ENCODE measurements around the gene TULP3.

TULP3 gene

GRCh38 chr12:2923057-2923456 is 32.4 kb downstream of the TULP3 start (continued):
- TF ChIP-seq SCRT2 (tag by site-specific recombination; IDR thresholded peaks at IDR 0.05) (no peak), HOXC10 (CRISPR knock-in tag; IDR thresholded peaks at IDR 0.05) (no peak), PRDM6 (tag by site-specific recombination; IDR thresholded peaks at IDR 0.05) (no peak)

GRCh38 chr12:2924019-2924418 is 33.3 kb downstream of the TULP3 start:
- peaks cover 39 to 63% of the 10 kb centered on the region in 2 experiments; a peak in 2 of 3 replicates for H3K36me3 ChIP-seq (ENCODE audit: control insufficient read depth in 2 of 2, insufficient read depth in 1 of 2, low read length in 2 of 2)

GRCh38 chr12:2925322-2925995 is 34.8 kb downstream of the TULP3 start:
- Histone ChIP-seq H3K9me3 (ENCODE audit: control insufficient read depth, insufficient read depth, low read depth, low read length) (no peaks in the 10 kb centered on the region), H3K27ac (ENCODE audit: extremely low read depth, low read depth, low read length) (no peak overlapping the region), H3K36me3 (ENCODE audit: control insufficient read depth in 2 of 2, insufficient read depth in 1 of 2, low read length in 2 of 2) (peaks cover 41 to 66% of the 10 kb centered on the region in 2 experiments; a peak in 2 of 3 replicates), H3K4me1 (ENCODE audit: control insufficient read depth, insufficient read depth, low read length) (no peaks in the 10 kb centered on the region), H3K4me3 (ENCODE audit: low read depth, low read length) (no peak overlapping the region)
- CTCF ChIA-PET, result no interaction called here
- POLR2A ChIA-PET, result interaction anchor here (0.9 kb wide), 1 partner anchor 8 kb away, joined by 3 read pairs; no protein-coding TSS in a partner anchor
- TF ChIP-seq SCRT2 (tag by site-specific recombination; IDR thresholded peaks at IDR 0.05) (0 out of 2 replicates have a peak, but pooled peaks have one; percentile 17), HOXD13 (CRISPR knock-in tag; IDR thresholded peaks at IDR 0.05; ENCODE audit: borderline replicate concordance) (no peak), GLIS1 (tag by site-specific recombination; IDR thresholded peaks at IDR 0.05) (no peak)

More at GRCh38 chr12:2924019-2924418, 33.3 kb downstream of the TULP3 start:
- no peaks in the 10 kb centered on the region for H3K4me1 ChIP-seq (ENCODE audit: control insufficient read depth, insufficient read depth, low read length)
- H3K9me3 ChIP-seq (ENCODE audit: control insufficient read depth, insufficient read depth, low read depth, low read length), result no peaks in the 10 kb centered on the region
- TF ChIP-seq BCL11A (tag by site-specific recombination; IDR thresholded peaks at IDR 0.05; ENCODE audit: low read depth), result no peak
- TF ChIP-seq KLF10 (tag by site-specific recombination; IDR thresholded peaks at IDR 0.05), result no peak
- no peak for TF ChIP-seq ZNF830 (tag by site-specific recombination; IDR thresholded peaks at IDR 0.05; ENCODE audit: low read depth)
- TF ChIP-seq ZNF266 (tag by site-specific recombination; IDR thresholded peaks at IDR 0.05; ENCODE audit: low read depth), result no peak
- no peak for TF ChIP-seq MZF1 (tag by site-specific recombination; IDR thresholded peaks at IDR 0.05; ENCODE audit: borderline replicate concordance)
- TF ChIP-seq INSM2 (tag by site-specific recombination; IDR thresholded peaks at IDR 0.05), result no peak
- no peak for TF ChIP-seq HOXD13 (CRISPR knock-in tag; IDR thresholded peaks at IDR 0.05; ENCODE audit: borderline replicate concordance)
- TF ChIP-seq ZNF221 (tag by site-specific recombination; IDR thresholded peaks at IDR 0.05; ENCODE audit: borderline replicate concordance), result no peak
- ChIA-PET POLR2A (no interaction called here), CTCF (interaction anchor here (0.6 kb wide), 1 partner anchor 47 kb away, joined by 3 read pairs; the partner anchor contains the start of genes FOXM1 and RHNO1)
- H3K4me3 ChIP-seq (ENCODE audit: low read depth, low read length), result no peak overlapping the region
- no peak overlapping the region for H3K27ac ChIP-seq (ENCODE audit: extremely low read depth, low read depth, low read length)

- ChIA-PET POLR2A (no interaction called here), CTCF (interaction anchor here (0.9 kb wide), 1 partner anchor 77 kb away, joined by 3 read pairs; no protein-coding TSS in a partner anchor)
- Histone ChIP-seq H3K27ac (ENCODE audit: extremely low read depth, low read depth, low read length) (no peak overlapping the region), H3K4me3 (ENCODE audit: low read depth, low read length) (no peak overlapping the region), H3K36me3 (ENCODE audit: control insufficient read depth in 2 of 2, insufficient read depth in 1 of 2, low read length in 2 of 2) (peaks cover 55 to 68% of the 10 kb centered on the region in 2 experiments), H3K9me3 (ENCODE audit: control insufficient read depth, insufficient read depth, low read depth, low read length) (no peaks in the 10 kb centered on the region), H3K4me1 (ENCODE audit: control insufficient read depth, insufficient read depth, low read length) (no peaks in the 10 kb centered on the region)
- no peak for TF ChIP-seq ZNF791 (tag by site-specific recombination; IDR thresholded peaks at IDR 0.05)
- no peak for TF ChIP-seq ZNF701 (tag by site-specific recombination; IDR thresholded peaks at IDR 0.05)
- TF ChIP-seq ZNF354C (tag by site-specific recombination; IDR thresholded peaks at IDR 0.05; ENCODE audit: borderline replicate concordance, low read depth), result no peak
- TF ChIP-seq ZNF280D (tag by site-specific recombination; IDR thresholded peaks at IDR 0.05), result no peak
- no peak for TF ChIP-seq ZNF311 (tag by site-specific recombination; IDR thresholded peaks at IDR 0.05; ENCODE audit: borderline replicate concordance)
- TF ChIP-seq SP7 (tag by site-specific recombination; IDR thresholded peaks at IDR 0.05), result no peak
- no peak for TF ChIP-seq EGR2 (tag by site-specific recombination; IDR thresholded peaks at IDR 0.05; ENCODE audit: low read depth)
- no peak for TF ChIP-seq ZNF324 (tag by site-specific recombination; IDR thresholded peaks at IDR 0.05)
- no peak for TF ChIP-seq PRDM1 (tag by site-specific recombination; IDR thresholded peaks at IDR 0.05)
These were observed 40.2 kb downstream of the TULP3 start for GRCh38 chr12:2930865-2931264.
